CD4-positive, alpha-beta T cell (primary cell): ENCODE measurements around the gene GIPC2. TPM values are rescaled to one million over a fixed set of nuclear protein-coding genes. Genes with fewer than 3 reads are reported as not detected.

Experiments
- ATAC-seq: fragments of 200-7000 bp; cut with Tn5 transposase; one replicate; pipeline ENCODE4 v1.10.0; 2022; ENCODE audit warnings: mild to moderate bottlenecking; ENCODE audit not compliant: poor library complexity
- CTCF ChIA-PET: fragments of 350-600 bp; sonication (Branson Sonifier 250); formaldehyde crosslinking; loops from one replicate; lab custom pipeline; 2021; ENCODE audit warnings: antibody characterized with exemption, inconsistent platforms; lab: Charles Lee
- POLR2A ChIA-PET: fragments of 350-600 bp; sonication (Branson Sonifier 250); formaldehyde crosslinking; loops from one replicate; lab custom pipeline; 2021; ENCODE audit warnings: antibody characterized with exemption, inconsistent platforms; lab: Charles Lee
- DNase-seq, 14 experiments: peaks; one replicate each; pipeline ENCODE4 v3.0.0-alpha.2; 2013 to 2020; ENCODE audit warnings: mixed read lengths in 2 of 14
- H3K27ac ChIP-seq, 2 donors: one replicate each; pipeline versions ENCODE4 v1.5.1 to v1.7.0; 2013; ENCODE audit warnings: low read length in 2 of 2, low read depth in 1 of 2, mild to moderate bottlenecking in 1 of 2
- H3K27me3 ChIP-seq, 2 experiments: 1 replicate in 1 of 2; 2 replicates in 1 of 2; pipeline versions ENCODE4 v1.6.1 to v1.7.0; 2013; ENCODE audit warnings: low read length in 2 of 2, control low read depth in 1 of 2, mild to moderate bottlenecking in 1 of 2, moderate library complexity in 1 of 2; ENCODE audit not compliant: insufficient read depth in 2 of 2, control insufficient read depth in 1 of 2
- H3K36me3 ChIP-seq: one replicate; pipeline ENCODE4 v1.6.1; 2013; ENCODE audit warnings: low read length, control low read depth; ENCODE audit not compliant: insufficient read depth
- H3K4me1 ChIP-seq: one replicate; pipeline ENCODE4 v1.6.1; 2013; ENCODE audit warnings: low read length, control low read depth; ENCODE audit not compliant: insufficient read depth
- H3K4me3 ChIP-seq: one replicate; pipeline ENCODE4 v1.5.1; 2013; ENCODE audit warnings: mild to moderate bottlenecking, low read length, moderate library complexity
- H3K9me3 ChIP-seq, 2 experiments: 1 replicate in 1 of 2; 2 replicates in 1 of 2; pipeline versions ENCODE4 v1.6.1 to v1.7.0; 2013; ENCODE audit warnings: low read length in 2 of 2, mild to moderate bottlenecking in 2 of 2, control low read depth in 1 of 2, moderate library complexity in 1 of 2; ENCODE audit not compliant: control insufficient read depth in 1 of 2, insufficient read depth in 1 of 2
- H3K27ac Mint-ChIP-seq: one replicate; pipeline ENCODE4 v1.8.0; 2020; ENCODE audit warnings: mixed read lengths
- H3K27me3 Mint-ChIP-seq: one replicate; pipeline ENCODE4 v1.8.0; 2021; ENCODE audit warnings: mixed read lengths
- H3K36me3 Mint-ChIP-seq: one replicate; pipeline ENCODE4 v1.8.0; 2021; ENCODE audit warnings: low read depth, mixed read lengths
- H3K4me1 Mint-ChIP-seq: one replicate; pipeline ENCODE4 v1.8.0; 2021; ENCODE audit warnings: low read depth, mixed read lengths
- H3K4me3 Mint-ChIP-seq: one replicate; pipeline ENCODE4 v1.8.0; 2020; ENCODE audit warnings: mild to moderate bottlenecking, mixed read lengths
- H3K9me3 Mint-ChIP-seq: one replicate; pipeline ENCODE4 v1.8.0; 2020; ENCODE audit warnings: mixed read lengths
- CTCF ChIP-seq: fragments of 200-600 bp; IDR thresholded peaks from one replicate; pipeline ENCODE4 v1.8.0; 2022; ENCODE audit warnings: antibody characterized with exemption, mild to moderate bottlenecking
- intact Hi-C, 2 experiments: fragments of 100-400 bp; cut with DNase I in 1 of 2; cut with micrococcal nuclease in 1 of 2; formaldehyde crosslinking; loops; one replicate each; pipeline versions ENCODE4 v1.15.1 to v1.9.0; 2023 to 2025; cut with DNase I, micrococcal nuclease
- total RNA-seq, 174 experiments: library from RNA in 2 of 174; stranded (reverse) in 2 of 174; gene quantifications; one replicate each; pipeline ENCODE4 v1.2.3 and lab custom pipeline; 2021 to 2026

The GIPC2 gene
- total RNA-seq, 2 experiments from 2014 or later: not detected

- Mint-ChIP-seq H3K27me3 (peaks cover 17% of the 10 kb centered on the region), H3K36me3 (no peaks in the 10 kb centered on the region), H3K4me3 (no peak overlapping the region), H3K27ac (no peak overlapping the region), H3K9me3 (no peaks in the 10 kb centered on the region), H3K4me1 (no peaks in the 10 kb centered on the region)
- ChIA-PET POLR2A (interaction anchor here (1.2 kb wide), 1 partner anchor 10 kb away, joined by 3 read pairs; no protein-coding TSS in a partner anchor), CTCF (no interaction called here)
- no peak for TF ChIP-seq CTCF
- H3K9me3 ChIP-seq: no peaks in the 10 kb centered on the region
- no peaks in the 10 kb centered on the region for H3K27me3 ChIP-seq
- H3K4me1 ChIP-seq: no peaks in the 10 kb centered on the region
- ATAC-seq (no peak), DNase-seq (no peak)
- intact Hi-C loops: no loop called here
- no peaks in the 10 kb centered on the region for H3K36me3 ChIP-seq
- H3K27ac ChIP-seq: no peak overlapping the region
- no peak overlapping the region for H3K4me3 ChIP-seq
These were observed 48.9 kb downstream of the GIPC2 start for GRCh38 chr1:78094639-78095038.

GRCh38 chr1:78095593-78095992 is 49.8 kb downstream of the GIPC2 start:
- no peak overlapping the region for H3K4me3 ChIP-seq
- intact Hi-C loops: no loop called here
- no peak for DNase-seq
- POLR2A ChIA-PET: no interaction called here
- CTCF ChIA-PET: no interaction called here
- no peaks in the 10 kb centered on the region for H3K9me3 Mint-ChIP-seq
- no peaks in the 10 kb centered on the region for H3K27me3 ChIP-seq
- no peak for TF ChIP-seq CTCF
- H3K9me3 ChIP-seq: no peaks in the 10 kb centered on the region
- no peak overlapping the region for H3K27ac Mint-ChIP-seq
- H3K36me3 ChIP-seq: no peaks in the 10 kb centered on the region
- H3K27me3 Mint-ChIP-seq: peaks cover 25% of the 10 kb centered on the region
- no peak for ATAC-seq
- H3K36me3 Mint-ChIP-seq: no peaks in the 10 kb centered on the region
- H3K4me3 Mint-ChIP-seq: no peak overlapping the region
- no peak overlapping the region for H3K27ac ChIP-seq
- H3K4me1 ChIP-seq: no peaks in the 10 kb centered on the region
- H3K4me1 Mint-ChIP-seq: no peaks in the 10 kb centered on the region

- Mint-ChIP-seq H3K4me1 (no peaks in the 10 kb centered on the region), H3K36me3 (no peaks in the 10 kb centered on the region), H3K27ac (no peak overlapping the region), H3K4me3 (no peak overlapping the region), H3K9me3 (no peaks in the 10 kb centered on the region), H3K27me3 (peaks cover 25% of the 10 kb centered on the region)
- TF ChIP-seq CTCF: no peak
- ATAC-seq (no peak), DNase-seq (no peak)
- ChIA-PET POLR2A (no interaction called here), CTCF (no interaction called here)
- Histone ChIP-seq H3K4me3 (no peak overlapping the region), H3K27ac (no peak overlapping the region), H3K36me3 (no peaks in the 10 kb centered on the region), H3K4me1 (no peaks in the 10 kb centered on the region), H3K9me3 (no peaks in the 10 kb centered on the region), H3K27me3 (no peaks in the 10 kb centered on the region)
- intact Hi-C loops: no loop called here
These were observed 50.3 kb downstream of the GIPC2 start for GRCh38 chr1:78096017-78096416.
